ENCODE results near the gene ZC3H18. TPM values are rescaled to one million over a fixed set of nuclear protein-coding genes. Genes with fewer than 3 reads are reported as not detected.

Gene ZC3H18
- total RNA-seq, 1 donor from 2014 or later = 48.9 TPM

DNA sequence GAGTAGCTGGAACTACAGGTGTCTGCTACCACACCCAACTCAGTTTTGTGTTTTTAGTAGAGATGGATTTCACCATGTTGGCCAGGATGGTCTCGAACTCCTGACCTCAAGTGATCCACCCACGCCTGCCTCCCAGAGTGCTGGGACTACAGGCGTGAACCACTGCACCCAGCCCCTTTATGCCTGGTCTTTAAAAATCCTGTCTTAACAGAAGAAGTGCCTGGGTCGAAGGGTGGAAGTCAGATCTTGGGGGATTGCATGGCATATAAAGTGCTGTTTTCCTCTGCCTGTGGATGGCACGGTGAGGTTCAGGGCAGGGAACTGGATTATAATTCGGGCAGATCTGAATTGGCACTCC is 30.3 kb downstream of the ZC3H18 start:
- H3K9me3 Mint-ChIP-seq (ENCODE audit: unreplicated experiment) = peaks cover 1% of the 10 kb centered on the region
- TF ChIP-seq, protein P1, sequence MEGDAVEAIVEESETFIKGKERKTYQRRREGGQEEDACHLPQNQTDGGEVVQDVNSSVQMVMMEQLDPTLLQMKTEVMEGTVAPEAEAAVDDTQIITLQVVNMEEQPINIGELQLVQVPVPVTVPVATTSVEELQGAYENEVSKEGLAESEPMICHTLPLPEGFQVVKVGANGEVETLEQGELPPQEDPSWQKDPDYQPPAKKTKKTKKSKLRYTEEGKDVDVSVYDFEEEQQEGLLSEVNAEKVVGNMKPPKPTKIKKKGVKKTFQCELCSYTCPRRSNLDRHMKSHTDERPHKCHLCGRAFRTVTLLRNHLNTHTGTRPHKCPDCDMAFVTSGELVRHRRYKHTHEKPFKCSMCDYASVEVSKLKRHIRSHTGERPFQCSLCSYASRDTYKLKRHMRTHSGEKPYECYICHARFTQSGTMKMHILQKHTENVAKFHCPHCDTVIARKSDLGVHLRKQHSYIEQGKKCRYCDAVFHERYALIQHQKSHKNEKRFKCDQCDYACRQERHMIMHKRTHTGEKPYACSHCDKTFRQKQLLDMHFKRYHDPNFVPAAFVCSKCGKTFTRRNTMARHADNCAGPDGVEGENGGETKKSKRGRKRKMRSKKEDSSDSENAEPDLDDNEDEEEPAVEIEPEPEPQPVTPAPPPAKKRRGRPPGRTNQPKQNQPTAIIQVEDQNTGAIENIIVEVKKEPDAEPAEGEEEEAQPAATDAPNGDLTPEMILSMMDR (IDR thresholded peaks at IDR 0.05; ENCODE audit: partially characterized antibody, unreplicated experiment) = no peak
- peaks cover 2% of the 10 kb centered on the region for H3K27me3 Mint-ChIP-seq (ENCODE audit: unreplicated experiment)
- H3K4me3 Mint-ChIP-seq (ENCODE audit: unreplicated experiment) = no peak overlapping the region
- H3K27ac Mint-ChIP-seq (ENCODE audit: unreplicated experiment) = peak overlapping the region; percentile 15
- peaks cover 4% of the 10 kb centered on the region for H3K4me1 Mint-ChIP-seq (ENCODE audit: low read depth, unreplicated experiment)
- peaks cover 5% of the 10 kb centered on the region for H3K36me3 Mint-ChIP-seq (ENCODE audit: unreplicated experiment)
- no peak for DNase-seq

DNA sequence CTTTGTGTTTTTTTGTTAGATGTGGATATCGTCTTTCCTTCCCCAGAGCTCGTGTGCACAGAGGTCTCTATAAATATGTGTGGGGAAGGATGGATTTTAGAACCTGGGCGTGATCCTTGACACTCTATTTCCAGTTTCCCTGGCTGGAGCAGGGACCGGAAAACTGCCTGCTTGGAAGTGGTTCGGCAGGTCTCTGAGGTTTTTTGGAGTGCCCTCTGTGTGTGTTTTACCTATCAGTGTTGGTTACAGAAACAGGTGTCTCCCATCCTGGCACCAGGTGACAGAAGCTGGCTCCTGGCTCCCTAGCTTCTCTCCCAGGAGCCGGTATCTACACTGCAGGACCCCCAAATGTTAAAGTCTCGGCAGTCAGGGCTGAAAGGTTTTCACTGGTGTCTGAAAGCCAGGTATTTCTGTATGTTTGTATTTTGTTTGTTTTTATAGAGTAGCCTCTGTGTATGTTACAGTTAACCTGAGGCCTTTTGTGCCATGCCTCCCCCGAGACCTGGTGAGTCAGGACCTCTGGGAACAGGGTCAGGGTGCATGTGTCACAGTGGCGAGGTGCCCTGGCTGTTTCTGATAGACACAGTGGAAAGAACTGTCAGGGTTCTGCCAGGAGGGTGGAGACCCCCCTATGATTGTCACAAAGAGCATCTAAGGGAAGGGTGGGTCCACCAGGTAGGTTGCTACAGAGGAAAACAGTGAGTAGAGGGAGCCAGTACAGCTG is 31.3 kb downstream of the ZC3H18 start:
- DNase-seq = no peak
- TF ChIP-seq, protein P1 (IDR thresholded peaks at IDR 0.05; ENCODE audit: partially characterized antibody, unreplicated experiment) = no peak
- H3K27me3 Mint-ChIP-seq (ENCODE audit: unreplicated experiment) = peaks cover 2% of the 10 kb centered on the region
- peaks cover 1% of the 10 kb centered on the region for H3K9me3 Mint-ChIP-seq (ENCODE audit: unreplicated experiment)
- peaks cover 14% of the 10 kb centered on the region for H3K4me1 Mint-ChIP-seq (ENCODE audit: low read depth, unreplicated experiment)
- H3K4me3 Mint-ChIP-seq (ENCODE audit: unreplicated experiment) = no peak overlapping the region
- no peak overlapping the region for H3K27ac Mint-ChIP-seq (ENCODE audit: unreplicated experiment)
- peaks cover 5% of the 10 kb centered on the region for H3K36me3 Mint-ChIP-seq (ENCODE audit: unreplicated experiment)

DNA sequence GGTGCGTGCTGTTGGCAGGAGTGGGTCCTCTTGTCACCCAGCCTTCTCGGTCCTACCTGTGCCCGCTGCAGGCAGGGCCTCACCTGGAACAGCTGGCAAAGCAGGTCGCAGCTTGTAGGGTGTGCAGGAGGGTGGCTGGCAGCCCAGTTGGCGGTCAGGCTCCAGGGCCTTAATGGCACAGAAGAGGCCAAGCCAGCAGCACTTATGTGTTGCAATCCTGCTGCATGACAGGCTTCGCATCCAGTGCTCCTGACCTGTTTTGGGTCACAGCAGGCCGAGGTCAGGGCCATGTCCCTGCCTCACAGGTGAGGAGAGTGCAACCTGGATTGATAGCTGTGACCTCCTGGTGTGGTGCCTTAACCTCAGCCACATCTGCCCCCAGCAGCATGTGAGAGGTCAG is 31.9 kb downstream of the ZC3H18 start:
- Mint-ChIP-seq H3K27ac (ENCODE audit: unreplicated experiment) (no peak overlapping the region), H3K36me3 (ENCODE audit: unreplicated experiment) (peaks cover 5% of the 10 kb centered on the region), H3K4me1 (ENCODE audit: low read depth, unreplicated experiment) (peaks cover 18% of the 10 kb centered on the region), H3K27me3 (ENCODE audit: unreplicated experiment) (peaks cover 2% of the 10 kb centered on the region), H3K4me3 (ENCODE audit: unreplicated experiment) (no peak overlapping the region), H3K9me3 (ENCODE audit: unreplicated experiment) (peaks cover 1% of the 10 kb centered on the region)
- DNase-seq = no peak
- TF ChIP-seq, protein P1 (IDR thresholded peaks at IDR 0.05; ENCODE audit: partially characterized antibody, unreplicated experiment) = no peak

DNA sequence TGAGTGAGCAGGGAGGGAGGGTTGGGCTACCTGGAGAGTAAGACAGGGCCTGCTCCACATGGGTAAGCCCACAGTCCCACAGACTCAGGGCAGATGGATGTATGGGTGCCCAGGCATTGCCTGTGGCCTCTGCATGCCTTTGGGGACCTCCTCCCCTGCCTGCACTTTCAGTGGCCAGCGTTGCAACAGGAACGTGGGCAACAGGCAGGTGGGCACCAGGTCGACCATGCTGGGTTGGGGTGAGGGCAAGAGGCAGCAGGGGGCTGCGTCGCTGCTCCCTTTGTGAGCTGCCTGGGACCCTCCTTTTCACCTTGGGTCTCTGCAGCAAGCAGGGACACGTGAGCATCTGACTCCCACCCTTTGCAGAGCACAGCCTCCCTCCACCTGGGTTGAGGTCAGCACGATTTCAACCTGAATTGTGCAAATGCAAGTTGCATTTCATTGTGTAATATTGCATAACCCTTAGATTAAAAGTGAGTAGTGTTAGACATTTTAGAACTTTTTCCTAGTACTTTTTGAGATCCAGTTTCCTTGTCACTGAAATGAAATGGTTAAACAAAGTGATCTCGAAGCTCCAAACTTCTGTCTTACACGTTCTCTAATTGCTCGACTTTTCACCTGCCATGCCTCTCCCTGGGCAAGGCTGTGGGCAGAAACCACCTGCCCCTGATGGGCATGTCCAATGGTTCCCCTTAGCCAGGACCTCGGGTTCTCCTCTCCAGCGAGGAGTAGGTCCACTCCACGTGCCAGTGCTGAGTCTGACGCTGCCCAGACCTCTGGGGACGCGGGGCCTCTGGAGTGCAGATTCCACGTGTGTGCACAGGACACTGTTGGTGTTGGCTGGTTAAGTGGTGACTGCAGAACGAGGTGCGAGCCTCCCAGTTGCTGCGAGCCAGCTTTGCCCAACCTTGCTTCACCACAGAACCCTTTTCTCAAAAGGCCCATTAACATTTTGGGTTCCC is 35.3 kb downstream of the ZC3H18 start:
- peaks cover 2% of the 10 kb centered on the region for H3K27me3 Mint-ChIP-seq (ENCODE audit: unreplicated experiment)
- H3K9me3 Mint-ChIP-seq (ENCODE audit: unreplicated experiment) = peaks cover 1% of the 10 kb centered on the region
- H3K36me3 Mint-ChIP-seq (ENCODE audit: unreplicated experiment) = no peaks in the 10 kb centered on the region
- no peak overlapping the region for H3K4me3 Mint-ChIP-seq (ENCODE audit: unreplicated experiment)
- TF ChIP-seq, protein P1 (IDR thresholded peaks at IDR 0.05; ENCODE audit: partially characterized antibody, unreplicated experiment) = no peak
- H3K4me1 Mint-ChIP-seq (ENCODE audit: low read depth, unreplicated experiment) = peaks cover 30% of the 10 kb centered on the region
- H3K27ac Mint-ChIP-seq (ENCODE audit: unreplicated experiment) = no peak overlapping the region
- no peak for DNase-seq
